ENCODE data around the gene TMEM204.

Gene TMEM204

DNA sequence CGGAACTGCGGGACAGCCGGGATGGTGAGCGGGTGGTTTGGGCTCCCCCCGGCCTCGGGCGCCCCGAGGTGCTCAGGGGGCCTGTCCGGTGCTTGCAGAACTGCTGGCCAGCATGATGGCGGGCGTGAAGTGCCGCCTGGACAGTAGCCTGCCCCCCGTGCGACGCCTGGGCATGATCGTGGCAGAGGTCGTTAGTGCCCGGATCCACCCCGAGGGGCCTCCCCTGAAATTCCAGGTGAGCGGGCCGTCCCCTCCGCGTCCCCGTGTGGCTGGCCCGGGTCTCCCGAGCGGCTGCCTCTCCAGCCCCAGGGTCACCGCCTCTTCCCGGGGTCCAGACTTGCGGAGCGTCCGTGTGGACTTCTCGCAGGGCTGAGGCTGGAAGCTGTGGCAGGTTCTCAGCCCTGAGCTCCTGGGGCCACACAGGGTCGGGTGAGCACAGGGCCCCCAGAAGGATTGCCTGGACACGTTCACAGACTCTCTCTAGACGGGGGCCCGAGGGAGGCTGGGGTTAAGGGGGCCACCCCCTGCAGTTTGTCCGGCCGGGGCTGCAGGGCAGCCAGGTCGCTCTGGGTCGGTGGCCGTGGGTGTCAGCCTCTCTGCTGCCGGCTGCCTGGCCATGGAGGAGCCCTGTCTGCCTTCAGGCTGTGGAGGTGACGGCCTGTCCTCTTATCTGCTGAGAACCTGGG lies 32.9 kb upstream of the TMEM204 start:
- TF ChIP-seq SIN3A (IDR thresholded peaks at IDR 0.05; ENCODE audit: borderline replicate concordance, insufficient read depth, low read length) (no peak), TAF1 (IDR thresholded peaks at IDR 0.05; ENCODE audit: borderline replicate concordance, insufficient read depth, low read length) (no peak), POLR2AphosphoS5 (IDR thresholded peaks at IDR 0.05; ENCODE audit: low read depth, low read length) (no peak), FOXP2 (optimal IDR thresholded peaks at IDR 0.05; ENCODE audit: borderline replicate concordance, extremely low read depth, extremely low read length, insufficient read depth) (no peak), REST (IDR thresholded peaks at IDR 0.05; ENCODE audit: insufficient read depth in 1 of 2, low read depth in 2 of 2, low read length in 2 of 2) (no peak)

- TF ChIP-seq SIN3A (IDR thresholded peaks at IDR 0.05; ENCODE audit: borderline replicate concordance, insufficient read depth, low read length) (no peak), TAF1 (IDR thresholded peaks at IDR 0.05; ENCODE audit: borderline replicate concordance, insufficient read depth, low read length) (no peak)
Measured at GRCh38 chr16:1501630-1502029, 31.8 kb upstream of the TMEM204 start.

- TF ChIP-seq POLR2AphosphoS5 (IDR thresholded peaks at IDR 0.05; ENCODE audit: low read depth, low read length) (no peak), TAF1 (IDR thresholded peaks at IDR 0.05; ENCODE audit: borderline replicate concordance, insufficient read depth, low read length) (no peak), FOXP2 (optimal IDR thresholded peaks at IDR 0.05; ENCODE audit: borderline replicate concordance, extremely low read depth, extremely low read length, insufficient read depth) (no peak), REST (IDR thresholded peaks at IDR 0.05; ENCODE audit: insufficient read depth in 1 of 2, low read depth in 2 of 2, low read length in 2 of 2) (no peak), SIN3A (IDR thresholded peaks at IDR 0.05; ENCODE audit: borderline replicate concordance, insufficient read depth, low read length) (no peak)
Measured at GRCh38 chr16:1502092-1503004, 31.1 kb upstream of the TMEM204 start.

- no peak for TF ChIP-seq POLR2AphosphoS5 (IDR thresholded peaks at IDR 0.05; ENCODE audit: low read depth, low read length)
- TF ChIP-seq REST (IDR thresholded peaks at IDR 0.05; ENCODE audit: insufficient read depth in 1 of 2, low read depth in 2 of 2, low read length in 2 of 2), result no peak
- no peak for TF ChIP-seq FOXP2 (optimal IDR thresholded peaks at IDR 0.05; ENCODE audit: borderline replicate concordance, extremely low read depth, extremely low read length, insufficient read depth)
- no peak for TF ChIP-seq TAF1 (IDR thresholded peaks at IDR 0.05; ENCODE audit: borderline replicate concordance, insufficient read depth, low read length)
- TF ChIP-seq SIN3A (IDR thresholded peaks at IDR 0.05; ENCODE audit: borderline replicate concordance, insufficient read depth, low read length), result no peak
Measured at GRCh38 chr16:1503110-1503955, 30.1 kb upstream of the TMEM204 start.

Data from PFSK-1 (cell line).